Stimulated activated CD8-positive, alpha-beta memory T cell treated with anti-CD3 and anti-CD28 coated beads, Interleukin-12 subunit alpha, Interleukin-12 subunit beta, amount 100 ng/mL, for 24 hours (primary cell): ENCODE measurements around the gene PHLPP1.

Experiments used
- DNase-seq: peaks from one replicate; pipeline ENCODE4 v3.0.0-alpha.2; 2020; ENCODE audit errors: extremely low read depth

Gene PHLPP1

DNA sequence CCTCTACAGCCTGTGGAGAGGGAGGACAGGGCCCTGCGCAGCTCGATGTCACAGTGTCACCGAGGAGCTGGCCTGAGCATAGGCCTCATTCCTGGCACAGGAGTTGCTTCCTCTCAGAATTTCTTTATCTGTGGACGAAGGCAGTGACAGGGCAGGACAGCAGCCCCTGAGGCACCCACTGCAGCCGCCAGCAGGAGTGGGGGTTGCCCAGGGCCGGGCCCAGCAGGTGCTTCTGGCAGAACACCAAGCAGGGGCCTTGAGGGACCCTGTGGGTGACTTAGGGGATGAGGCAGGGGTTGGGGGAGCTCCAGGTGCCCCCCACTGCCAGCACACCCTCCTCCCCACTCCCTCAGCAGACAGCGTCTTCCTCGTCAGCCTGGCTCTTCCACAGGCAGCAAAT is 290.0 kb downstream of the PHLPP1 start:
- no peak for DNase-seq

DNA sequence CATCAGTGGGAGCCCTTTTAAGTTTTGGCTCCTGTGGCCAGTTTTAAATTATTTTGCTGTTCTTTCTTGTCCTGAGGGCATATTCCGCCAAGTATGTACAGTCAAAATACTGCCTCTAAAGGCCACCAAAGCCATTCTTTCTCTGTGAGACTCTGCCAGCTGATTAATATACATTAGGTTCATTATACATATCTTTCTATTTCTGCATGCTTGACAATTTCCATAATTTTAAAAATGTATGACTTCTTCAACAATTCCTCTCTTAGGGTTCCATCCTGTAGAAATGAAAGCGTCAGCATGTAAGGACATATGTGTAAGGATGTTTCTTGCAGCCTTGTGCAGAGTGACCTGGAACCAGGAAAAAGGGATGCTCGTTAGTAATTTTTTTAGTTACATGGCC is 291.9 kb downstream of the PHLPP1 start:
- DNase-seq: no peak

DNA sequence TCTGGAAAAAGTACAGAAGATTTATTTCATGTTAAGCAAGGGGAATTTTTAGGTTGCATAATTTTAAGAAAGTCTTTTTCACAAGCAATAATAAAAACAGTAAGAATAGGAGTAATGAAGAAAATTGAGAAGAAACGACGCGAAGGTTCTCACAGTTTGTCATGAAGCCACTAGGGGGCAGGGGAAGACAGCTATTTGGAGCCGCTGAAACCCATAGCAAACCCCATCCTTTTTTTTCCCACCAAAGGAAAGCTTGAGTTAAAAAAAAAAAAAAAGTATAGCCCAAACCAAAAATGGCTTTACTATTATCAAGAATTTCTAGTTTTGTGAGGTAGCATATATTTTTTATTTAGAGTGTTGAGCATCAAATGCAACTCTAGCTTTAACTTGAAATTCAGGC is 300.9 kb downstream of the PHLPP1 start:
- no peak for DNase-seq

DNA sequence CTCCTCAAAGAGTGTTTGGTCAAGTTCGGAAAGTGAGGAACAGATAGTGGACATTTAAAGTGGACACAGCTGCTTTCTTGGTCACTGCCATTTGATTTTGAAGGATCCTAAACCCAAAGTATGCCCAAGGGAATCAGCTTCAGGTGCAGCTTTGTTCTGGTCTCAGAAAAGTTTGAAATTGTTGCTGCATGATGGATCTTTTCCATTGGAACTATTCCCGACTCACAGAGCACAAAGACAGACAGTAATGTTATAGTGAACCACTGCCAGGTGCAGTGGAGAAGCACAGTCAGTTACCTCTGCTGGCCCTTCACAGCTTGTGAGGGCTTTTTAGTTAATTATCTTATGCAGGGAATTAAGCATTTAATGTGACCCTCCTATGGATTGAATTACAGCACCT is 301.7 kb downstream of the PHLPP1 start:
- DNase-seq: no peak

DNA sequence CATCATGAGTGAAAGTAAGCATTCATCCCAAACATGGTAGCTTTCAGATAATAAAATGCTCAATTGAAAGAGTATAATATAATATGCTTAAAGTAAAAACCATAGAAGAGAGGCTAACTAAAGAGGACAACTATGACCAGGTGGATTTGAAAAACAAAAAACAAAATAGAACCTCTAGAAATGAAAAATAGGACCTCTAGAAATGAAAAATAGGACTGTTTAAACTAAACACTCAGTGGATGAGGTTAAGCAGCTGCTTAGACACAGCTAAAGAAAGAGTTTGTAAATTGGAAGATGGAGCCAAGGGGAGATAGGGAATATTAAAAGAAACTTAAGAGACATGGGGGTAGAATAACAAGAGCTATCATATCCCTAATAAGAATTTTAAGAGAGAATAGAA is 302.6 kb downstream of the PHLPP1 start:
- no peak for DNase-seq

DNA sequence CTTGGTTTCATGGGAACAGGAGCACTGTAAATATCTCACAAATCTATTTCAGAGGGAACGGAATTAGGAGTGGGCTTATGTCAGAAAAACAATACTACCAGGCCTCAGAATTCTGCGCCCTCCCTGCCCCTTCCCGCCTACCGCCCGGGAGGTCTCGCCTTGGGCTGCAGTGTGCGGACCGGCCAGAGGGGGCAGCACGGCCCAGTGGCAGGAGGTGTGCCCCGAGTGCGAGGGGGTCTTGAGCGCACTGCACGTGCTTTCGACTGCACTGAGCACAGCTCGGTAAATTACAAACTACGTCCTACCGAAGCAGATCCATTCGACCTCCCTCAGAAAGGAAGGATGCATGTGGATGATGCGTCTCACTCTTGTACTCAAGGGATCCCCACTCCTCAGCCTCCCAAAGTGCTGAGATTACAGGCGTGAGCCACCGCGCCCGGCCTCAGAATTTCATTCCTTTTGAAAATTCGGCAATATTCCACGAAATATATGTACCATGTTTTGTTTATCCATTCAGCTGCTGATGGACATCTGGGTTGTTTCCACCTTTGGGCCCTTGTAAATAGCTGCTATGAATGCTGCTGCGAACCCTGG is 307.2 kb downstream of the PHLPP1 start:
- DNase-seq: no peak

DNA sequence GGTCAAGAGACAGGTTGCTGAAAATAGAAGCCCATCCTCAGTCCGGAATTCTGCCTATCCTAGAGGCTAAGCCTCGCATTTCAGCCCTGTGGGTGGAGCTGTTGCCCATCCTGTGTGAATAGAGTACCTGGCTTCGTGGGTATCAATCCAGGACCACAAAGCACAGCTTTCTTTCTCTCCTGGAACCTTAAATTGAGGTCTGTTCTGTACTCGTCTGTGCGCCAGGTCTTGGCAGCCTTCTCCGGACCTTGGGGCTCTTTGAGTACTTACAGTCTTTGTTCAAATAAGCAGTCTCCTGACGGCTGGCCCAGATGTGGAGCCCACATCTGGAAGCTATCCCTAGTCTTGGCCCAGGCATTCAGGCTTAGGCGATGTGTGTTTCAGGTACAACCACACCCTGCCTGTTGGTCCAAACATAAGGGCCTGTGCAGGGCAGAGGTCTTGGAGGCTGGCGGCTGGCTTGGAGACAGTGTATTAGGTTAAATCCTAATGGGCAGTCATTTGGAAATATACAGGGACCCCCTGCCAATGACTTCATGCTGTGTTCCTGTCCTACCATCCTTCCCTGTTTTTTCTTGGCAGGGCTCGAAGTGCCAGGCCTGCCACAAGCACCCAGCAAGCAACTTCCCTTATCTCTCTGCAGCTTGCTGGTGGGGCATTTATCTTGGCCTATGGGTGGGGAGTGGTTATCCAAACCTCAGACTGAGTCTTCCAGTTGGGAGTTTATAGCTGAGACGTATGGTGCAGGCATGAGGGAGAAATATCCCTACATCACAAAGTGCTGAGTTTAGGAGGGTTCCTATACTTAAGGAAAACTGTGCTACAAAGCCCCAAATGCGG is 310.1 kb downstream of the PHLPP1 start:
- no peak for DNase-seq

DNA sequence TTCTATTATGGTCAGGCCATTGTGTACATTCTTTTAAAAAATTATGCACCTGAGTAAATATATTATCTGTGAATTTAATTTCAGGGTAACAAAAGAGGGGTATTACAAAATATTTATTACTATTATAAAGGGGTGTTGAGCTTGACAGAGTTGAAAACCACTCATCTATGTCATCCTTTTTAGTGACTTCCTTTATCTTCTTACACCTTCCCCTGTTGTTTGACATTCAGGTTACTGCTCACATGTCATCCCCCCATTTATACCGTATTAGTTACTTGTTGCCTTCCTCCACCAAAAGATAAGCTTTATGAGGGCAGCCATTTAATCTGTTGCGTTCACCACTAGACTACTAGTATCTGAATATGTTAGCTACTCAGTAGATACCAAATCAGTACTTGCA is 313.0 kb downstream of the PHLPP1 start:
- no peak for DNase-seq
